ENCODE data around the gene PCBP3.
"Not testable (repeated sequence)": the region's sequence is repeated elsewhere in the genome, so short reads cannot be mapped to it uniquely, and the experiment has no call there.

Gene PCBP3

DNA sequence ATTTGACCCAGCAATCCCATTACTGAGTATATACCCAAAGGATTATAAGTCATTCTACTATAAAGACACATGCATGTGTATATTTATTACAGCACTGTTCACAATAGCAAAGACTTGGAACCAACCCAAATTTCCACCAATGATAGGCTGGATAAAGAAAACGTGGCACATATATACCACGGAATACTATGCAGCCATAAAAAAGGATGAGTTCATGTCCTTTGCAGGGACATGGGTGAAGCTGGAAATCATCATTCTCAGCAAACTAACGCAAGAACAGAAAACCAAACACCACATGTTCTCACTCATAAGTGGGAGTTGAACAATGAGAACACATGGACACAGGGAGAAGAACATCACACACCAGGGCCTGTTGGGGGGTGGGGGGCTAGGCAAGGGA lies 165.1 kb downstream of the PCBP3 start:
- not testable (repeated sequence) for DNase-seq (ENCODE audit: low spot score)

GRCh38 chr21:45809421-45809820 lies 165.9 kb downstream of the PCBP3 start:
- peak; percentile 48 for DNase-seq (ENCODE audit: low spot score)

GRCh38 chr21:45811136-45811535 lies 167.6 kb downstream of the PCBP3 start:
- DNase-seq (ENCODE audit: low spot score) = no peak

DNA sequence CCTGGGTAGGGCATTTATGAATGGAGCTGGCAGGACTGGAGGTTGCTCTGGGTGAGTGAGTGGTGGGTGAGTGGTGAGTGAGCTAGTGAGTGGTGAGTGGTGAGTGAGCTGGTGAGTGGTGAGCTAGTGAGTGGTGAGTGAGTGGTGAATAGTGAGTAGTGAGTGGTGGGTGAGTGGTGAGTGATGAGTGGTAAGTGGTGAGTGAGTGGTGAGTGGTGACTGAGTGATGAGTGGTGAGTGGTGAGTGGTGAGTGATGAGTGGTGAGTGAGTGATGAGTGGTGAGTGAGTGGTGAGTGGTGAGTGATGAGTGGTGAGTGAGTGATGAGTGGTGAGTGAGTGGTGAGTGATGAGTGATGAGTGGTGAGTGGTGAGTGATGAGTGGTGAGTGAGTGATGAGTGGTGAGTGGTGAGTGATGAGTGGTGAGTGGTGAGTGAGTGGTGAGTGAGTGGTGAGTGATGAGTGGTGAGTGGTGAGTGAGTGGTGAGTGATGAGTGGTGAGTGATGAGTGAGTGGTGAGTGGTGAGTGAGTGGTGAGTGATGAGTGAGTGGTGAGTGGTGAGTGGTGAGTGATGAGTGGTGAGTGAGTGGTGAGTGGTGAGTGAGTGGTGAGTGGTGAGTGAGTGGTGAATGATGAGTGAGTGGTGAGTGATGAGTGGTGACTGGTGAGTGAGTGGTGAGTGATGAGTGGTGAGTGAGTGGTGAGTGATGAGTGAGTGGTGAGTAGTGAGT lies 170.8 kb downstream of the PCBP3 start:
- DNase-seq (ENCODE audit: low spot score) = peak; percentile 23

GRCh38 chr21:45815781-45816180 lies 172.3 kb downstream of the PCBP3 start:
- DNase-seq (ENCODE audit: low spot score) = not testable (repeated sequence)

DNA sequence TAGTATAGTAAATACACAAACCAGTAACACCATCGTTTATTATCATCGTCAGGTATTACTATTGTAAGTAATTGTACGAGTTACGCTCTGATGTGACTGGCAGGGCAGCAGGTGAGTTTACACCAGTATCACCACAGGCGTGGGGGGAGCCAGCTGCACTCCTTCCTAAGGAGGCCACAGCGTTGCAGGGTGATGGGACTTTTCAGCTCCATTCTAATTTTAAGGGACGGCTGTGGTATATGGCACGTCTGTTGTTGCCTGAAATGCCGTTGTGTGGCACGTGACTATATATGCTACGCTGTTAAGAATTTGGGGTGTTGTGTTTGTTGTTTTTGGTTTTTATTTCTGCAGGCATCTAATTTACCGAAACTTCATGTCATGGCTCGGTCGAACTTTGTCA lies 173.3 kb downstream of the PCBP3 start:
- DNase-seq (ENCODE audit: low spot score) = no peak

GRCh38 chr21:45817345-45817744 lies 173.8 kb downstream of the PCBP3 start:
- DNase-seq (ENCODE audit: low spot score) = peak; percentile 58

- peak; percentile 37 for DNase-seq (ENCODE audit: low spot score)
Observed at GRCh38 chr21:45818276-45818903, 174.9 kb downstream of the PCBP3 start.

DNA sequence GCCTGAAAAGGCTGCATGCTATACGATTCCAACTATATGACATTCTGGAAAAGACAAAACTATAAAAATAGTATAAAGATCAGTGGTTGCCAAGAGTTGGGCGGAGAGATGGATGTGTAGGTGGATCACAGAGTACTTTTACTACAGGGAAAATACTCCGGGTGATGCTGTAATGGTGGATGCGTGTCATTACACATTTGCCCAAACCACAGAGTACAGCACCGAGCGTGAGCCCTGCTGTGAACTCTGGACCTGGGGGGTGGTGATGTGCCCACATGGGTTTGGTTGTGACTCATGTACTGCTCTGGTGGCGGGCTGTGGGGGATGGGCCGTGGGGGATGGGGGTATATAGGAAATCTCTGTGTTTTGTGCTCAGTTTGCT lies 175.4 kb downstream of the PCBP3 start:
- DNase-seq (ENCODE audit: low spot score) = peak; percentile 62

DNA sequence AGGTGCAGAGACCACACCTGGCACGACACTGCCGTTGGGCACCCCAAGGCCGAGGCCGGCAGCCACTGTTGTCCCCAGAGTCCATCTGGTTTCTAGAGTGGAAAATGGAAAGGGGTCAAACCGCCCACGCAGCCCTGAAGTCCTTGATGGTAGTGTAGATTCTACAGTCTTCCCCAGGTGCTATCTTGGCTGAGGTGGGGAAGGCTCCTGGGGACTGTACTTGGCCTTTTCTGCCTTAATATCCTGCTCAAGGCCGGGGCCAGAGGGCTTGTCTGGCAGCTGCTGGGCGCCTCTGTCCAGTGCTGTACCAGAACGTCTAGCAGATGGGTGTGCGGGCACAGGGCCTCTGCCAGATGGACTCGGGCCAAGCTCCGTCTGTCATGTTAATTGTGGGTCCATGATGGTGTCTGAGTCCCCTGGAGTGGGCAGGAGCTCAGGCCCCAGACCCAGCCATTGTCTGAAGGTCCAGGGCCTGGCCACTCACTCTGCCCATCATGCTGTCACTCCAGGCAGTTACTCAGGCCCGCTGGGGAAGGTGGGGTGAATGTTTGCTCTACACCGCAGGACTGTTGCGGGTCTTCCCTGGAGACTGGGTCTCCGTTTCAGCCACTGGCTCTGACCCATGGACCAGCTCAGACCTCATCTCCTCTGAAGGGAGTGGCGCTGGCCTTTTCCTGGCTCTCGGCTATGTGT lies 176.1 kb downstream of the PCBP3 start:
- peak; percentile 58 for DNase-seq (ENCODE audit: low spot score)

- DNase-seq (ENCODE audit: low spot score) = peak; percentile 87
Observed at GRCh38 chr21:45820171-45821091, 176.9 kb downstream of the PCBP3 start.

DNA sequence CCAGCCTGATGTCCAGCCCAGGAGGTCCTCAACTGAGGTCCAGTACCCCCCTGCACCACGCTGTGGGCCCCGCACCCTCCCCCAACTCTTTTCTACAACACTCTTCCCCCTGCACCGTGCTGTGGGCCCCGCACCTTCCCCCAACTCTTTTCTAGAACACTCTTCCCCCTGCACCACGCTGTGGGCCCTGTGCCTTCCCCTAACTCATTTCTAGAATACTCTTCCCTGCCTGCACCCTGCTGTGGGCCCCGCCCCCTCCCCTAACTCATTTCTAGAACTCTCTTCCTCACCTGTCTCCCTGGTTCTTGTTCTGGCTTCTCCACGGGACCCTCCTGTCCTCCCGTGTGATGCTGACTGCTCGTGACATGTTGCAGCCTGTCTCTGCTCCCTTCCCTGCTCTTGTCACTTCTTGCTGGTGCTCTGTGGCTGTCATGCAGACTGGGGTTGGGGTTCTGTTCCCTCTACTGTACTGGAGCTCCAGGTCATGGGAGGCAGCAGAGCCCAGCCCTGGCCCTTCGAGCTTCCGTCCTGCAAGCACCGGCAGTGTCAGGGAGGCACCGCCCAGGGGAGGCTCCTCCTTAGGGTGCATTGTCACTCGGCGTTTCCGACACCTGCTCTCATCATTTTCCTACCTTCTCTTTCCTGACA lies 177.9 kb downstream of the PCBP3 start:
- DNase-seq (ENCODE audit: low spot score) = peak; percentile 58

GRCh38 chr21:45821998-45822397 lies 178.5 kb downstream of the PCBP3 start:
- peak; percentile 25 for DNase-seq (ENCODE audit: low spot score)

GRCh38 chr21:45822429-45823099 lies 179.0 kb downstream of the PCBP3 start:
- peak; percentile 49 for DNase-seq (ENCODE audit: low spot score)

DNA sequence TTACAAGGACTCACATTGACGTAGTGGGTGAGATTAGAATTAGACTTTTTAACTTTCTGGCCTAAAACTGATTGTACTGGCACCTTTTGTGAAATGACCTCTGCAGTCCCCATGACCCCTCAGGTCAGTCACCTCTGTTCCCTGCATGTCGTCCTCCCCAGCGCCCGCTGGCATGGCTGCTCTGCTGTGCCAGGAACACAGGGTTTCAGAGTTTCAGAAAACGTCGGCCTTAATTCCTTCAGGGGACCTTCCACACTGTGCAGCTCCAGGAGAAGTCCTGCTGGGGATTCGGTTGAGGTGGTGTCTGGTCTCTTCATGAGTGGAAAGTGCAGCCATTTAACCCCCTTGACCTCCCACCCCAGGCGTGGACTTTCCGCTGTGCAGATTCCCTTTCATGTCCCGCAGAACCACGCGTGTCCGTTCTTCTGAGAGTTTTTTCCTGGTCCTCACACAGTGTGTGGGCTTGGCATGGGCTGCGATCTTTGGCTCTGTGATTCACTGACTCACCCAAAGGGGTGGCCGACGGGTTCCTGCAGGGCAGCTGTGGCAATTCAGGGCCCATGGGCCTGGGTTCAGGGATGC lies 179.7 kb downstream of the PCBP3 start:
- peak; percentile 26 for DNase-seq (ENCODE audit: low spot score)

- peak; percentile 44 for DNase-seq (ENCODE audit: low spot score)
Observed at GRCh38 chr21:45824546-45825215, 181.2 kb downstream of the PCBP3 start.

DNA sequence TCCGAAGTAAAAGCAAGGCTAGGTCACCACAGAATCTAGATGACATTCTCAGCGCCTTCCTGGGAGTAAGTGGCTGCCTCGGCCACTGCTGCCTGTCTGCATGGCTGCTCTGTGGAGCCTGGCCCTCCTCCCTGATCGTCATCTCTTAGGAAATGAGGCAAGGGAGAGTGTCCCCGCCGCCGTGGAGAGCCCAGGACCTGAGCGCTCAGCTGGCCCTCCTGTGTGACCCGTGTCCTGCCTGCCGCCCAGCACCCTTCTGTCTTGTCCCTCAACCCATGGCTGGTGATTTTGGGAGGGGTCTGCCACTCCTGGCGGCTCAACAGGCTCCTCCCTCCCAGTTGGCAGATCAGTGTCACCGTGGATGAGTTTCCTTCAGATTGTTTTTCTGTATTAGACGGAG lies 181.7 kb downstream of the PCBP3 start:
- peak; percentile 55 for DNase-seq (ENCODE audit: low spot score)

DNA sequence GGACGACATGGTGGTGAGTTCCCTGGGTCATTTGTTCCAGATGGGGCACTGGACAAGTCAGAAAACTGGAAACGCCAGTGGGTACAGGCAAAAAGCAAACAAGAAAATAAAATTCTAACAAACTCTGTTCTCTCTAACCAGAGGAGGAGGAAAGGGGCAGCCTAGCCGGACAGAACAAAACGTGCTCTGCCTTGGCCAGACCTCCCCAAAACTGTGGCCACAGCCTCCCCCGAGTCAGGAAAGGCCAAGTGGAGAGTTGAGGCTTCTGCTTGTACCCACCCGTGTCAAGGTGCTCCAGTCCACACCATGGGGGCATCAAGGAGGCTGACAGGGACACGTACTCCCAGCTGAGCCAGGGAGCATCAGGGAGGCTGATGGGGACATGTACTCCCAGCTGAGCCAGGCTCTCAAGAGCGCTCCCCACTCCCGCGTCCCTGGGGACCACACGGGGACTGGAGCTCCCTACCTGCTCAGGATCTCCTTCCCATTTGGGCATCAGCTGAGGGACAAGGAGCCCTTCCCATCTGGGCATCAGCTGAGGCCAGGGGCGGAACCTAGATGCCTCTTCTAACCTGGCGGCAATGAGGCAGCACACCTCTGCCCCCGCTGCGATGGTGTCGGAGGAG lies 183.3 kb downstream of the PCBP3 start:
- DNase-seq (ENCODE audit: low spot score) = peak; percentile 51

- no peak for DNase-seq (ENCODE audit: low spot score)
Observed at GRCh38 chr21:45827302-45827692, 183.8 kb downstream of the PCBP3 start.
